WTC11 (cell line): Measurements from ENCODE around the gene EDC3.

ENCODE experiments used
- CREB1 ChIP-seq: sonication (generic); formaldehyde crosslinking; IDR thresholded peaks from 2 replicates; pipeline ENCODE4 v1.8.0; 2023; ENCODE audit warnings: mild to moderate bottlenecking, missing genetic modification reagents
- CREM ChIP-seq: sonication (generic); formaldehyde crosslinking; IDR thresholded peaks from 2 replicates; pipeline ENCODE4 v1.8.1; 2022; ENCODE audit warnings: mild to moderate bottlenecking, missing genetic modification reagents, moderate library complexity
- ETV6 ChIP-seq: sonication (generic); formaldehyde crosslinking; IDR thresholded peaks from 2 replicates; pipeline ENCODE4 v1.8.1; 2022; ENCODE audit warnings: mild to moderate bottlenecking, missing genetic modification reagents
- FOXK1 ChIP-seq: sonication (generic); formaldehyde crosslinking; IDR thresholded peaks from 2 replicates; pipeline ENCODE4 v1.8.0; 2022; ENCODE audit warnings: mild to moderate bottlenecking, moderate library complexity, missing genetic modification reagents
- RELA ChIP-seq: sonication (generic); formaldehyde crosslinking; IDR thresholded peaks from 2 replicates; pipeline ENCODE4 v1.8.1; 2022; ENCODE audit warnings: missing genetic modification reagents, mild to moderate bottlenecking, borderline replicate concordance
- SP1 ChIP-seq: sonication (generic); formaldehyde crosslinking; conservative IDR thresholded peaks from 2 replicates; pipeline ENCODE4 v1.8.1; 2022; ENCODE audit warnings: missing genetic modification reagents
- TEAD1 ChIP-seq: sonication (generic); formaldehyde crosslinking; IDR thresholded peaks from 2 replicates; pipeline ENCODE4 v1.8.0; 2022; ENCODE audit warnings: mild to moderate bottlenecking, missing genetic modification reagents
- TF ChIP-seq, protein P1 (sequence below): fragments of 200-600 bp; IDR thresholded peaks from 2 replicates; pipeline ENCODE4 v1.8.0; 2022; ENCODE audit warnings: antibody characterized with exemption
- TF ChIP-seq, protein P2 (sequence below): sonication (generic); formaldehyde crosslinking; IDR thresholded peaks from 2 replicates; pipeline ENCODE4 v1.8.1; 2022; ENCODE audit warnings: low read depth, missing genetic modification reagents, borderline replicate concordance

DNA sequence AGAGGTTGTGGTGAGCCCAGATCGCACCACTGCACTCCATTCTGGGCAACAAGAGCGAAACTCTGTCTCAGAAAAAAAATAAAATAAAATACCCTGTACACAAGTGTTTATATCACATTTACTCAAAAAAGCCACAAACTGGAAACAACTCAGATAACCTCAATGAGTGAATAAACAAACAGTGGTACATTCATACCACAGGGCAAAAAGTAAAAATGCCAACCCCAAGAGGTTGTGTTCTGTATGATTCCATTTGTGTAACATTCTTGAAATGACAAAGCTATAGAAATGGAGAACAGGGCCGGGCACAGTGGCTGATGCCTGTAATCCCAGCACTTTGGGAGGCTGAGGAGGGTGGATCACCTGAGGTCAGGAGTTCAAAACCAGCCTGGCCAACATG lies 12.9 kb downstream of the EDC3 start:
- TF ChIP-seq CREM (no peak), CREB1 (CRISPR knock-in tag) (no peak), RELA (CRISPR knock-in tag) (no peak), TEAD1 (CRISPR knock-in tag) (no peak), SP1 (CRISPR knock-in tag) (no peak), ETV6 (CRISPR knock-in tag) (no peak), FOXK1 (no peak)
- TF ChIP-seq, protein P1, sequence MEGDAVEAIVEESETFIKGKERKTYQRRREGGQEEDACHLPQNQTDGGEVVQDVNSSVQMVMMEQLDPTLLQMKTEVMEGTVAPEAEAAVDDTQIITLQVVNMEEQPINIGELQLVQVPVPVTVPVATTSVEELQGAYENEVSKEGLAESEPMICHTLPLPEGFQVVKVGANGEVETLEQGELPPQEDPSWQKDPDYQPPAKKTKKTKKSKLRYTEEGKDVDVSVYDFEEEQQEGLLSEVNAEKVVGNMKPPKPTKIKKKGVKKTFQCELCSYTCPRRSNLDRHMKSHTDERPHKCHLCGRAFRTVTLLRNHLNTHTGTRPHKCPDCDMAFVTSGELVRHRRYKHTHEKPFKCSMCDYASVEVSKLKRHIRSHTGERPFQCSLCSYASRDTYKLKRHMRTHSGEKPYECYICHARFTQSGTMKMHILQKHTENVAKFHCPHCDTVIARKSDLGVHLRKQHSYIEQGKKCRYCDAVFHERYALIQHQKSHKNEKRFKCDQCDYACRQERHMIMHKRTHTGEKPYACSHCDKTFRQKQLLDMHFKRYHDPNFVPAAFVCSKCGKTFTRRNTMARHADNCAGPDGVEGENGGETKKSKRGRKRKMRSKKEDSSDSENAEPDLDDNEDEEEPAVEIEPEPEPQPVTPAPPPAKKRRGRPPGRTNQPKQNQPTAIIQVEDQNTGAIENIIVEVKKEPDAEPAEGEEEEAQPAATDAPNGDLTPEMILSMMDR: no peak
- TF ChIP-seq, protein P2, sequence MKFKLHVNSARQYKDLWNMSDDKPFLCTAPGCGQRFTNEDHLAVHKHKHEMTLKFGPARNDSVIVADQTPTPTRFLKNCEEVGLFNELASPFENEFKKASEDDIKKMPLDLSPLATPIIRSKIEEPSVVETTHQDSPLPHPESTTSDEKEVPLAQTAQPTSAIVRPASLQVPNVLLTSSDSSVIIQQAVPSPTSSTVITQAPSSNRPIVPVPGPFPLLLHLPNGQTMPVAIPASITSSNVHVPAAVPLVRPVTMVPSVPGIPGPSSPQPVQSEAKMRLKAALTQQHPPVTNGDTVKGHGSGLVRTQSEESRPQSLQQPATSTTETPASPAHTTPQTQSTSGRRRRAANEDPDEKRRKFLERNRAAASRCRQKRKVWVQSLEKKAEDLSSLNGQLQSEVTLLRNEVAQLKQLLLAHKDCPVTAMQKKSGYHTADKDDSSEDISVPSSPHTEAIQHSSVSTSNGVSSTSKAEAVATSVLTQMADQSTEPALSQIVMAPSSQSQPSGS: no peak
